Measurements from ENCODE around the gene FKRP.
"Not testable (repeated sequence)": the region's sequence is repeated elsewhere in the genome, so short reads cannot be mapped to it uniquely, and the experiment has no call there.

Gene FKRP

GRCh38 chr19:46786236-46787039 lies 40.6 kb downstream of the FKRP start:
- DNase-seq = no peak

DNA sequence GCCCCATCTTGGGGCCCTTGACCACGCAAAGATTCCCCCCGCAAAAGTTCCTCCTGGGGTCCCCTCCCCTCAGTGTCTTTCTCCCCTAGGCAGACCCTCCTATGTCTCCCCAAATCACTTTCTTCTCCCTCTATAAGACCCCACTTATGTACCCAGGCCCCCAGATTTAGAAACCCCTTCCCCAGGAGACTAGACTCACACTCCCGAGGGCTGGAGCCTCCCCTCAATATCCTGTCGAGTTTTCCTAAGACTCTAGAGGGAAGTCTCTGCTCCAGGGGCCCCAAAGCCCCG lies 41.1 kb downstream of the FKRP start:
- DNase-seq = no peak

- DNase-seq = peak; percentile 65
These were observed 41.7 kb downstream of the FKRP start for GRCh38 chr19:46787331-46788261.

DNA sequence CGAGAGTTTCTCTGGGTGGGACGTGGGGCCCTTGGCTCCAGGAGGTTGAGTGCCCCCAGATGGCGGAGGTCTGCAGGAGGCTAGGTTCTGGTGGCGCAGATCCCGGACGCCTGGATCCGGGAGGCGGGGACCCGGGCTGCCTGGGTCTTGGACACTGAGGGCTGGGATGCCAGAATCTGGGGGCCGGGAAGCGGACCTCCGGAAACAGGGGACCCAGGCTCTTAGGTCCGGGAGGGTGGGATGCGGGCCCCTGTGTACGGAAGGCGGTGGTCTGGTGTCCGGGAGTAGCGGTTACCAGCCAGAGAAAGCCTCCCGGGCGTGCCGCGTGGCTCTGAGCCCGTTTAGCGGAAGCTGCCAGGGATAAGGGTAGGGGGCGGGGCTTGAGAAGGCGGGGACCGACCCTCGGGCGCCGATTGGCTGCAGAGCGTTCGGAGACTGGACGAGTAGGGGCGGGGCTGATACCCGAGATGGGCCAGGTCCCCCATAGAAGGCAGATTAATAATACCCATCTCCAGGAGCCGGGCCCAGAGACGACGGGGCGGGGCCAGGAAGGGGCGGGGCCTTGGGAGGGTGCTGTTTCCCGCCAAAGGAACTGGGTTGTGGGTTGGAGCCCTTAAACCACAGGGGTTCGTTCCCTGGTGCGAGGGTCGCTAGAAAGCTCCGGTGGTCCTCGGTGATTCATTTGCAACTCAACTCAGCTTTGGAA lies 42.6 kb downstream of the FKRP start, which contains the start of gene SLC1A5:
TSS of gene SLC1A5 (minus strand) at position 333 of the 706 bp plus-strand sequence. CDS start 629 bp downstream, outside the sequence.
- DNase-seq = peak; percentile 96

DNA sequence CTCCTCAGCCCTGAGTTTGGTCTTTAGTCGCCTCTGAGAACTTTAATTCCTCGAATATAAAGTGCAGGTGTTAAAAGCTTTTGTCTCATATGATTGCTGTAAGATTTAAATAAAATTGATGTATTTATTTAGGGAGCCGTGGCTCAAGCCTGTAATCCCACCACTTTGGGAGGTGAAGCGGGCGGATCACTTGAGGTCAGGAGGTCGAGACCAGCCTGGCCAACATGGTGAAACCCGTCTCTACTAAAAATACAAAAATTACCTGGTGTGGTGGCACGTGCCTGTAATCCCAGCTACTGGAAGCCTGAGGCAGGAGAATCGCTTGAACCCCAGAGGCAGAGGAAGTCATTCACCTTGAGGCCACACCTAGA lies 43.1 kb downstream of the FKRP start:
- DNase-seq = no peak

DNA sequence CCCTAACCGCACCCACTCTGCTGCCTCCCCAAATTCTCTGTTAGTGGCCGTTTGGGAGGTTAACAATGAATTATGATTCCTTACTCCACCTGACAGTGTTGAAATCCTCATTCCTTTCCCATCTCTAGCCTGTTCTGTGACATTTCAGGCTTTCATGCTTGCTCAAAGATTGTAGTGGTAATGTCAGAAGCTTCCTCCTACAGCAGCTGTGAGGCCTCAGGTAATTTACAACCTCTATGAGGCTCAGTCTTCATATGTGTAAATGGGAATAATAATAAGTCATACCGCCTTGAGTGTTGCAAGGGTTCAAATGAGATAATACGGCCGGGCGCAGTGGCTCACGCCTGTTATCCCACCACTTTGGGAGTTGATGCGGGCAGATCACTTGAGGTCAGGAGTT lies 43.5 kb downstream of the FKRP start:
- no peak for DNase-seq

DNA sequence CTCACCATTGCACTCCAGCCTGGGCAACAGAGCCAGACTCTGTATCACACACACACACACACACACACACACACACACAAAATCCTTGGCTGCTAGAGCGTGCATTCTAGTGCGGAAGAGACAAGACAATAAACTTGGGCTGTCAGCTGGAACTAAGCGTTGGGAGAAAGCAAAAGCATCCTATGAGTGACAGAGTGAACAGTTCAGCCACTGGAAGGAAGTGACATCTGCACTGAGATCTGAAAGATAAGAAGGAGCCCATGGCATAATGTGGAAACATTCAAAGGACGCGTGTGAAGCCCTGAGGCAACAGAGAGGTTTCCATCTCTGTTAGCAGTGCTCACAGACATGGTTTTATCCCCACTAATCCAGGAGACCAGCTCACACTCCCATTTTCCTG lies 46.1 kb downstream of the FKRP start:
- peak; percentile 20 for DNase-seq

DNA sequence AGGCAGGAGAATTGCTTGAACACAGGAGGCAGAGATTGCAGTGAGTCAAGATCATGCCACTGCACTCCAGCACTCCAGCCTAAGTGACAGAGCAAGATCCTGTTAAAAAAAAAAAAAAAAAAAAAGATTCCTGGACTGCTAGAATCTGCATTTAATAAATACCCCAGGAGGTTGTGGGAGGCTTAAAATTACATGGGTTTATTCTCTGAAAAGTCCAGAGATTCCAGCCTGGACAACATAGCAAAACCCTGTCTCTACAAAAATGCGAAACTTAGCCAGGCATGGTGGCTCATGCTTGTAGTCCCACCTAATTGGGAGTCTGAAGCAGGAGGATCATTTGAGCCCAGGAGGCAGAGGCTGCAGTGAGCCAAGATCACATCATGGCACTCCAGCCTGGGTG lies 52.0 kb downstream of the FKRP start:
- DNase-seq = no peak

GRCh38 chr19:46798713-46799112 lies 52.9 kb downstream of the FKRP start:
- no peak for DNase-seq

- no peak for DNase-seq
These were observed 56.3 kb downstream of the FKRP start for GRCh38 chr19:46802152-46802551.

- no peak for DNase-seq
These were observed 57.7 kb downstream of the FKRP start for GRCh38 chr19:46803555-46803954.

- DNase-seq = not testable (repeated sequence)
These were observed 58.6 kb downstream of the FKRP start for GRCh38 chr19:46804432-46804831.

DNA sequence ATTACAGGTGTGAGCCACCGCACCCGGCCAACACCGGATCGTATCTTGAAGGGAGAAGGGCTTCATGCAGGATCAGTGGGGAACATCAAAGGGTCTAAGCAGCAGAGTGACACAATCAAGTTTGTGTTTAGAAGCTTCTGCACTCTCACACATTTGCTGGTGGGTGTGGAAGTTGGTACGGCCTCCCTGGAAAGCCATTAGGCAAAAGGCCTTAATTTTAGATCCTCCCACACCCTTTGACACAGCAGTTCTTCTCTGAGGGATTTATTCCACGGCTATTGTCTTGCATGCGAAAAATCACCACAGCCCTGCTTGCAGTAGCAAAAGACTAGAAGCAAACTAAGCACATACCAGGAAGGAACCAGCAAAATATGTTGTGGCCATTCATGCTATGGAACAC lies 60.8 kb downstream of the FKRP start:
- DNase-seq = no peak

Data from NCI-H146 (cell line).